ENCODE measurements around the gene PDE11A. TPM values are rescaled to one million over a fixed set of nuclear protein-coding genes. Genes with fewer than 3 reads are reported as not detected.

The PDE11A gene
- total and polyA plus RNA-seq, 3 donors from 2014 or later: 2.2 to 7.8 (median 3.3) TPM

- Histone ChIP-seq H3K27me3 (no peaks in the 10 kb centered on the region), H3K4me1 (no peaks in the 10 kb centered on the region), H3K9me3 (no peaks in the 10 kb centered on the region), H3K36me3 (ENCODE audit: low read depth, missing control alignments) (no peaks in the 10 kb centered on the region), H3K4me3 (no peak overlapping the region), H3K27ac (no peak overlapping the region)
- intact Hi-C loops (cut with DNase I; ENCODE audit: low total_unique reads): no loop called here
- TF ChIP-seq POLR2A (IDR thresholded peaks at IDR 0.05): no peak
- TF ChIP-seq, protein P1, sequence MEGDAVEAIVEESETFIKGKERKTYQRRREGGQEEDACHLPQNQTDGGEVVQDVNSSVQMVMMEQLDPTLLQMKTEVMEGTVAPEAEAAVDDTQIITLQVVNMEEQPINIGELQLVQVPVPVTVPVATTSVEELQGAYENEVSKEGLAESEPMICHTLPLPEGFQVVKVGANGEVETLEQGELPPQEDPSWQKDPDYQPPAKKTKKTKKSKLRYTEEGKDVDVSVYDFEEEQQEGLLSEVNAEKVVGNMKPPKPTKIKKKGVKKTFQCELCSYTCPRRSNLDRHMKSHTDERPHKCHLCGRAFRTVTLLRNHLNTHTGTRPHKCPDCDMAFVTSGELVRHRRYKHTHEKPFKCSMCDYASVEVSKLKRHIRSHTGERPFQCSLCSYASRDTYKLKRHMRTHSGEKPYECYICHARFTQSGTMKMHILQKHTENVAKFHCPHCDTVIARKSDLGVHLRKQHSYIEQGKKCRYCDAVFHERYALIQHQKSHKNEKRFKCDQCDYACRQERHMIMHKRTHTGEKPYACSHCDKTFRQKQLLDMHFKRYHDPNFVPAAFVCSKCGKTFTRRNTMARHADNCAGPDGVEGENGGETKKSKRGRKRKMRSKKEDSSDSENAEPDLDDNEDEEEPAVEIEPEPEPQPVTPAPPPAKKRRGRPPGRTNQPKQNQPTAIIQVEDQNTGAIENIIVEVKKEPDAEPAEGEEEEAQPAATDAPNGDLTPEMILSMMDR (IDR thresholded peaks at IDR 0.05): no peak
- peak; percentile 42 for DNase-seq
- 55 to 66% methylated on average over 9 of the region's 9 CpGs for WGBS, 2 donors
Observed at GRCh38 chr2:177708660-177709444, 363.7 kb downstream of the PDE11A start.

GRCh38 chr2:177708106-177708505 is 364.5 kb downstream of the PDE11A start:
- H3K36me3 ChIP-seq (ENCODE audit: low read depth, missing control alignments): no peaks in the 10 kb centered on the region
- TF ChIP-seq, protein P1 (IDR thresholded peaks at IDR 0.05): no peak
- TF ChIP-seq POLR2A (IDR thresholded peaks at IDR 0.05): no peak
- intact Hi-C loops (cut with DNase I; ENCODE audit: low total_unique reads): no loop called here
- H3K9me3 ChIP-seq: no peaks in the 10 kb centered on the region
- no peak overlapping the region for H3K27ac ChIP-seq
- no peaks in the 10 kb centered on the region for H3K27me3 ChIP-seq
- WGBS, 2 donors: 87 to 96% methylated on average over 2 of the region's 2 CpGs
- no peak for DNase-seq
- no peak overlapping the region for H3K4me3 ChIP-seq
- no peaks in the 10 kb centered on the region for H3K4me1 ChIP-seq

DNA sequence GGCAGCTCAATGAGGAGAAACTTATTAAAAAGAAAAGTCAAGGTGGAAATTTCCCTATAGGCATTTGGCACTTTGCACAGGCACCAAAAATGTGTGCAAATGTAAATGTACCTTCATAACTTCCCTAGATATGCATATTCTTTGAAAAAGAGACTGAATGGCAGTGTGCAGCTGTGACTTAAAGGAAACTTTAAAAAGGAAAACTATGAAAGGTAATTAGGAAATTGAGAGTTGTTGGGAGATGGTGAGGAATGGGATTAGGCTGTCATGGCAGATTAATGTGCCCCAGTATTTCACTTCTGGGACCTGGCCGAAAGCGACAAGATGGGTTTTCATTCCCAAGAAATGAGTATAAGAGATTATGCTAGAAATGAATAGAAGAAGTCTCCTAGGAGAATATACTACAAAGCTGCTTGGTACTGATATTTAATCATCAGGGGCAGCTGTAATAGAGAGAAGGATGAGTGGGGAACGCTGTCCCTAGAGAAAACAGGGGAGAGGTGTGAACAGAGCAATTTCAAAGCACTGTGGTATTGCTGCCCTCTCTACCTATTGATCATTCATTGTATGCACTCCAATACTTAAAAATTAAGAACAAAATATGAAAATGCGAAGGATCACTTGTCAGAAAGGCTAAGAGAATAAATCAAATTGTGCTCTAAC is 366.9 kb downstream of the PDE11A start:
- Histone ChIP-seq H3K27me3 (no peaks in the 10 kb centered on the region), H3K4me3 (no peak overlapping the region), H3K36me3 (ENCODE audit: low read depth, missing control alignments) (no peaks in the 10 kb centered on the region), H3K27ac (no peak overlapping the region), H3K9me3 (no peaks in the 10 kb centered on the region), H3K4me1 (no peaks in the 10 kb centered on the region)
- intact Hi-C loops (cut with DNase I; ENCODE audit: low total_unique reads): no loop called here
- no peak for DNase-seq
- TF ChIP-seq POLR2A (IDR thresholded peaks at IDR 0.05): no peak
- TF ChIP-seq, protein P1 (IDR thresholded peaks at IDR 0.05): no peak
- 91 to 94% methylated on average over 4 of the region's 4 CpGs for WGBS, 2 donors

DNA sequence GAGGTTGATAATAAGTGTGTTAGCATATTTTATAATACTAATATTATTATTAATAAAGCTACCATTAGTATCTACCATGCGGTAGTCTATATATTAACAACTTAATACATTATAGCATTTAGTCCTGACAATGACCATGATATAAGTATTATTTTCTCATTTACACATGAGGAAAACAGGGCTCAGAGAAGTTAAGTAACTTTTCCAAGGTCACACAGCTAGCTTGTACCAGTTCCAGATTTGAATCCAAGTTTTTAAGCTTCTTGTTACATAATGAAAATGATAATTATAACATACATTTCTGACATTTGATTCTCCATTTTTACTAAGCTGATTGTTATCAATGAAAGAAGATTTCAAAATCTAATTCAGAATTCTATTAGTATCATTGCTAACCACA is 369.4 kb downstream of the PDE11A start:
- intact Hi-C loops (cut with DNase I; ENCODE audit: low total_unique reads): no loop called here
- Histone ChIP-seq H3K27me3 (no peaks in the 10 kb centered on the region), H3K9me3 (no peaks in the 10 kb centered on the region), H3K4me1 (no peaks in the 10 kb centered on the region), H3K4me3 (no peak overlapping the region), H3K27ac (no peak overlapping the region), H3K36me3 (ENCODE audit: low read depth, missing control alignments) (no peaks in the 10 kb centered on the region)
- 79 to 83% methylated on average over 1 of the region's 1 CpG for WGBS, 2 donors
- TF ChIP-seq, protein P1 (IDR thresholded peaks at IDR 0.05): no peak
- no peak for TF ChIP-seq POLR2A (IDR thresholded peaks at IDR 0.05)
- DNase-seq: no peak
